ENCODE data around the gene DRD1. TPM values are rescaled to one million over a fixed set of nuclear protein-coding genes. Genes with fewer than 3 reads are reported as not detected.
"Not testable (repeated sequence)": the region's sequence is repeated elsewhere in the genome, so short reads cannot be mapped to it uniquely, and the experiment has no call there.

The DRD1 gene
- total RNA-seq, 1 experiment from 2014 or later = 1.0 TPM

DNA sequence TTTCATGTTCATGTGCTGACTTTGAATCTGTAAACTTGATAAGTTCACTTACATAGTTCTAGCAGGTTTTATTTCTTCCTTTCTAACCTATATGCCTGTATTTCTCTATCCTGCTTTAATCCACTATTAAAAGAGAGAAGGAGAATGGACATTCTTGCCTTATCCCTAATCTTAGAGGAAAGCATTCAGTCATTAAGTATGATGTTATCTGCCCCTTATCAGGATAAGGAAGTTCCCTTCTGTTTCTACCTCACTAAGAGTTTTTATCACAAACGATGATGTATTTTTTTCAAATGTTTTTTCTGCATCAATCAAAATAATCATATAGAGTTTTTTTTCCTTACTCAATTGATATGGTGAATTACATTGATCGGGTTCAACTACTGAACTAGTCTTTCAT lies 33.1 kb downstream of the DRD1 start:
- H3K9me3 ChIP-seq (ENCODE audit: control insufficient read depth, insufficient read depth, low read depth, low read length) = peaks cover 3% of the 10 kb centered on the region; the same call in 1 of the 2 replicates
- intact Hi-C loops (cut with micrococcal nuclease; ENCODE audit: unreplicated experiment) (no loop called here), in situ Hi-C loops (cut with HindIII; ENCODE audit: low pct_unique_long_range_greater_than_20kb, low sequenced_read_pairs) (no loop called here)
- TF ChIP-seq TCF7L2 (IDR thresholded peaks at IDR 0.05; ENCODE audit: low read depth, low read length) = no peak
- no peak for TF ChIP-seq POLR2AphosphoS5 (IDR thresholded peaks at IDR 0.05; ENCODE audit: low read depth, low read length)
- TF ChIP-seq, protein P1, sequence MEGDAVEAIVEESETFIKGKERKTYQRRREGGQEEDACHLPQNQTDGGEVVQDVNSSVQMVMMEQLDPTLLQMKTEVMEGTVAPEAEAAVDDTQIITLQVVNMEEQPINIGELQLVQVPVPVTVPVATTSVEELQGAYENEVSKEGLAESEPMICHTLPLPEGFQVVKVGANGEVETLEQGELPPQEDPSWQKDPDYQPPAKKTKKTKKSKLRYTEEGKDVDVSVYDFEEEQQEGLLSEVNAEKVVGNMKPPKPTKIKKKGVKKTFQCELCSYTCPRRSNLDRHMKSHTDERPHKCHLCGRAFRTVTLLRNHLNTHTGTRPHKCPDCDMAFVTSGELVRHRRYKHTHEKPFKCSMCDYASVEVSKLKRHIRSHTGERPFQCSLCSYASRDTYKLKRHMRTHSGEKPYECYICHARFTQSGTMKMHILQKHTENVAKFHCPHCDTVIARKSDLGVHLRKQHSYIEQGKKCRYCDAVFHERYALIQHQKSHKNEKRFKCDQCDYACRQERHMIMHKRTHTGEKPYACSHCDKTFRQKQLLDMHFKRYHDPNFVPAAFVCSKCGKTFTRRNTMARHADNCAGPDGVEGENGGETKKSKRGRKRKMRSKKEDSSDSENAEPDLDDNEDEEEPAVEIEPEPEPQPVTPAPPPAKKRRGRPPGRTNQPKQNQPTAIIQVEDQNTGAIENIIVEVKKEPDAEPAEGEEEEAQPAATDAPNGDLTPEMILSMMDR (IDR thresholded peaks at IDR 0.05) = no peak
- no peak for TF ChIP-seq SIN3A (IDR thresholded peaks at IDR 0.05; ENCODE audit: borderline replicate concordance, insufficient read depth, low read depth, low read length)
- TF ChIP-seq, protein P2, sequence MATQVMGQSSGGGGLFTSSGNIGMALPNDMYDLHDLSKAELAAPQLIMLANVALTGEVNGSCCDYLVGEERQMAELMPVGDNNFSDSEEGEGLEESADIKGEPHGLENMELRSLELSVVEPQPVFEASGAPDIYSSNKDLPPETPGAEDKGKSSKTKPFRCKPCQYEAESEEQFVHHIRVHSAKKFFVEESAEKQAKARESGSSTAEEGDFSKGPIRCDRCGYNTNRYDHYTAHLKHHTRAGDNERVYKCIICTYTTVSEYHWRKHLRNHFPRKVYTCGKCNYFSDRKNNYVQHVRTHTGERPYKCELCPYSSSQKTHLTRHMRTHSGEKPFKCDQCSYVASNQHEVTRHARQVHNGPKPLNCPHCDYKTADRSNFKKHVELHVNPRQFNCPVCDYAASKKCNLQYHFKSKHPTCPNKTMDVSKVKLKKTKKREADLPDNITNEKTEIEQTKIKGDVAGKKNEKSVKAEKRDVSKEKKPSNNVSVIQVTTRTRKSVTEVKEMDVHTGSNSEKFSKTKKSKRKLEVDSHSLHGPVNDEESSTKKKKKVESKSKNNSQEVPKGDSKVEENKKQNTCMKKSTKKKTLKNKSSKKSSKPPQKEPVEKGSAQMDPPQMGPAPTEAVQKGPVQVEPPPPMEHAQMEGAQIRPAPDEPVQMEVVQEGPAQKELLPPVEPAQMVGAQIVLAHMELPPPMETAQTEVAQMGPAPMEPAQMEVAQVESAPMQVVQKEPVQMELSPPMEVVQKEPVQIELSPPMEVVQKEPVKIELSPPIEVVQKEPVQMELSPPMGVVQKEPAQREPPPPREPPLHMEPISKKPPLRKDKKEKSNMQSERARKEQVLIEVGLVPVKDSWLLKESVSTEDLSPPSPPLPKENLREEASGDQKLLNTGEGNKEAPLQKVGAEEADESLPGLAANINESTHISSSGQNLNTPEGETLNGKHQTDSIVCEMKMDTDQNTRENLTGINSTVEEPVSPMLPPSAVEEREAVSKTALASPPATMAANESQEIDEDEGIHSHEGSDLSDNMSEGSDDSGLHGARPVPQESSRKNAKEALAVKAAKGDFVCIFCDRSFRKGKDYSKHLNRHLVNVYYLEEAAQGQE (IDR thresholded peaks at IDR 0.05; ENCODE audit: insufficient read depth in 1 of 2, low read depth in 2 of 2, low read length in 1 of 2) = no peak
- H3K27ac ChIP-seq (ENCODE audit: low read length) = no peak overlapping the region
- ChIA-PET POLR2A (no interaction called here), CTCF (no interaction called here)
- H3K36me3 ChIP-seq (ENCODE audit: control insufficient read depth, insufficient read depth, low read length) = no peaks in the 10 kb centered on the region
- no peaks in the 10 kb centered on the region for H3K27me3 ChIP-seq (ENCODE audit: control insufficient read depth, insufficient read depth, low read length)
- ATAC-seq = no peak
- BruUV-seq (replicated peaks) = no TSS peak
- no peak overlapping the region for H3K4me3 ChIP-seq (ENCODE audit: low read depth in 2 of 2, low read length in 2 of 2)
- no peaks in the 10 kb centered on the region for H3K4me1 ChIP-seq (ENCODE audit: control insufficient read depth, insufficient read depth, low read length)
- no peak for DNase-seq (ENCODE audit: low read depth, low spot score)

DNA sequence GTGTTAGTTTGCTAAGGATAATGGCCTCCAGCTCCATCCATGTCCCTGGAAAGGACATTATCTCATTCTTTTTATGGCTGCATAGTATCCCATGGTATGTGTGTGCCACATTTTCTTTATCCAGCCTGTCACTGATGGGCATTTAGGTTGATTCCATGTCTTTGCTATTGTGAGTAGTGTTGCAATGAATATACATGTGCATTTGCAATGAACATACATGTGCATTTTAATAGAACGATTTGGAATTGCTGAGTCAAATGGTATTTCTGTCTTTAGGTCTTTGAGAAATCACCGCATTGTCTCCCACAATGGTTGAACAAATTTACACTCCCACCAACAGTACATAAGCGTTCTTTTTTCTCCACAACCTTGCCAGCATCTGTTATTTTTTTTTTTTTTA lies 37.7 kb downstream of the DRD1 start:
- TF ChIP-seq, protein P2 (IDR thresholded peaks at IDR 0.05; ENCODE audit: insufficient read depth in 1 of 2, low read depth in 2 of 2, low read length in 1 of 2) = no peak
- TF ChIP-seq SIN3A (IDR thresholded peaks at IDR 0.05; ENCODE audit: borderline replicate concordance, insufficient read depth, low read depth, low read length) (no peak), POLR2AphosphoS5 (IDR thresholded peaks at IDR 0.05; ENCODE audit: low read depth, low read length) (no peak), TCF7L2 (IDR thresholded peaks at IDR 0.05; ENCODE audit: low read depth, low read length) (no peak)
- TF ChIP-seq, protein P1 (IDR thresholded peaks at IDR 0.05) = no peak
- Histone ChIP-seq H3K27me3 (ENCODE audit: control insufficient read depth, insufficient read depth, low read length) (no peaks in the 10 kb centered on the region), H3K36me3 (ENCODE audit: control insufficient read depth, insufficient read depth, low read length) (no peaks in the 10 kb centered on the region), H3K4me3 (ENCODE audit: low read depth in 2 of 2, low read length in 2 of 2) (no peak overlapping the region), H3K27ac (ENCODE audit: low read length) (no peak overlapping the region), H3K4me1 (ENCODE audit: control insufficient read depth, insufficient read depth, low read length) (no peaks in the 10 kb centered on the region), H3K9me3 (ENCODE audit: control insufficient read depth, insufficient read depth, low read depth, low read length) (no peaks in the 10 kb centered on the region)
- intact Hi-C loops (cut with micrococcal nuclease; ENCODE audit: unreplicated experiment) (no loop called here), in situ Hi-C loops (cut with HindIII; ENCODE audit: low pct_unique_long_range_greater_than_20kb, low sequenced_read_pairs) (no loop called here)
- ATAC-seq (no peak), DNase-seq (ENCODE audit: low read depth, low spot score) (no peak)
- no TSS peak for BruUV-seq (replicated peaks)
- CTCF ChIA-PET = no interaction called here
- POLR2A ChIA-PET = no interaction called here

DNA sequence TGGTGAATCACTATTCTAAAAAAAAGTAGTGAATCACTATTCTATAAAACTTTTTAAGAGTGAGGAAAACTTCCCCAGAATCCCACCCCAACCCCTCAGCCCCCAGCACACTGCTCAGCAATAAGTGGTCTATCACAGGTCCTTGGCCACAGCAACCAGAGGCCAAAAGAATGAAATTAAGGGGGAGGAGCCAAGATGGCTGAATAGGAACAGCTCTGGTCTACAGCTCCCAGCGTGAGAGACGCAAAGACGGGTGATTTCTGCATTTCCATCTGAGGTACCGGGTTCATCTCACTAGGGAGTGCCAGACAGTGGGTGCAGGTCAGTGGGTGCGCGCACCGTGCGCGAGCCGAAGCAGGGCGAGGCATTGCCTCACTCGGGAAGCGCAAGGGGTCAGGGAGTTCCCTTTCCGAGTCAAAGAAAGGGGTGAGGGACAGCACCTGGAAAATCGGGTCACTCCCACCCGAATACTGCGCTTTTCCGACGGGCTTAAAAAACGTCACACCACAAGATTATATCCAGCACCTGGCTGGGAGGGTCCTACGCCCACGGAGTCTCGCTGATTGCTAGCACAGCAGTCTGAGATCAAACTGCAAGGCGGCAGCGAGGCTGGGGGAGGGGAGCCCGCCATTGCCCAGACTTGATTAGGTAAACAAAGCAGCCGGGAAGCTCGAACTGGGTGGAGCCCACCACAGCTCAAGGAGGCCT lies 46.2 kb downstream of the DRD1 start:
- H3K4me3 ChIP-seq (ENCODE audit: low read depth in 2 of 2, low read length in 2 of 2); in situ Hi-C loops (cut with HindIII; ENCODE audit: low pct_unique_long_range_greater_than_20kb, low sequenced_read_pairs); H3K9me3 ChIP-seq (ENCODE audit: control insufficient read depth, insufficient read depth, low read depth, low read length); H3K36me3 ChIP-seq (ENCODE audit: control insufficient read depth, insufficient read depth, low read length); ATAC-seq; DNase-seq (ENCODE audit: low read depth, low spot score); BruUV-seq (replicated peaks); CTCF ChIA-PET; intact Hi-C loops (cut with micrococcal nuclease; ENCODE audit: unreplicated experiment); H3K27ac ChIP-seq (ENCODE audit: low read length); H3K4me1 ChIP-seq (ENCODE audit: control insufficient read depth, insufficient read depth, low read length); POLR2A ChIA-PET; H3K27me3 ChIP-seq (ENCODE audit: control insufficient read depth, insufficient read depth, low read length): not testable (repeated sequence)
